GM21825 (cell line): Measurements from ENCODE around the gene PRSS53.
A peak's percentile ranks its signal among the peaks of the same experiment; 100 is the strongest.

Experiments
- ATAC-seq: cut with Tn5 transposase; IDR thresholded peaks from one replicate; pipeline ENCODE4 v1.9.1; 2021; ENCODE audit warnings: mild to moderate bottlenecking, moderate library complexity; ENCODE audit not compliant: unreplicated experiment

Gene PRSS53

GRCh38 chr16:31080035-31080629 lies 8.6 kb downstream of the PRSS53 start:
- ATAC-seq, result no peak

GRCh38 chr16:31079342-31079944 lies 9.3 kb downstream of the PRSS53 start:
- ATAC-seq, result no peak

GRCh38 chr16:31078597-31079341 lies 10.0 kb downstream of the PRSS53 start:
- ATAC-seq, result no peak

- no peak for ATAC-seq
These were observed 10.9 kb downstream of the PRSS53 start for GRCh38 chr16:31077592-31078396.

- no peak for ATAC-seq
These were observed 11.7 kb downstream of the PRSS53 start for GRCh38 chr16:31077024-31077423.

GRCh38 chr16:31076319-31076718 lies 12.4 kb downstream of the PRSS53 start:
- no peak for ATAC-seq

- ATAC-seq, result no peak
These were observed 13.9 kb downstream of the PRSS53 start for GRCh38 chr16:31074814-31075183.

- ATAC-seq, result peak; percentile 74
These were observed 14.6 kb downstream of the PRSS53 start, which contains the start of the genes ZNF646 and ZNF668 for GRCh38 chr16:31073970-31074813. ZNF646 (plus strand) TSS chr16:31074422; CDS start chr16:31076325, 1,903 bp downstream. ZNF668 (minus strand) TSS chr16:31074240; CDS start chr16:31064459, 9,781 bp downstream.

- ATAC-seq, result peak; percentile 45
These were observed 15.4 kb downstream of the PRSS53 start for GRCh38 chr16:31073142-31073969.

- ATAC-seq, result no peak
These were observed 16.1 kb downstream of the PRSS53 start for GRCh38 chr16:31072540-31073141.

- ATAC-seq, result no peak
These were observed 16.9 kb downstream of the PRSS53 start for GRCh38 chr16:31071861-31072260.

GRCh38 chr16:31067342-31067741 lies 21.4 kb downstream of the PRSS53 start:
- ATAC-seq, result no peak

GRCh38 chr16:31064882-31065461 lies 23.8 kb downstream of the PRSS53 start:
- ATAC-seq, result no peak

- no peak for ATAC-seq
These were observed 24.7 kb downstream of the PRSS53 start for GRCh38 chr16:31063843-31064611.

- no peak for ATAC-seq
These were observed 25.3 kb downstream of the PRSS53 start for GRCh38 chr16:31063495-31063842.

GRCh38 chr16:31061813-31062440 lies 26.8 kb downstream of the PRSS53 start:
- ATAC-seq, result no peak

GRCh38 chr16:31061126-31061812 lies 27.5 kb downstream of the PRSS53 start:
- ATAC-seq, result no peak
